HG02943 (cell line): ENCODE results near the gene SORCS2.

Experiments
- ATAC-seq: cut with Tn5 transposase; IDR thresholded peaks from one replicate; pipeline ENCODE4 v1.9.1; 2021; ENCODE audit warnings: mild to moderate bottlenecking, low read depth, moderate library complexity; ENCODE audit not compliant: unreplicated experiment

SORCS2 gene

DNA sequence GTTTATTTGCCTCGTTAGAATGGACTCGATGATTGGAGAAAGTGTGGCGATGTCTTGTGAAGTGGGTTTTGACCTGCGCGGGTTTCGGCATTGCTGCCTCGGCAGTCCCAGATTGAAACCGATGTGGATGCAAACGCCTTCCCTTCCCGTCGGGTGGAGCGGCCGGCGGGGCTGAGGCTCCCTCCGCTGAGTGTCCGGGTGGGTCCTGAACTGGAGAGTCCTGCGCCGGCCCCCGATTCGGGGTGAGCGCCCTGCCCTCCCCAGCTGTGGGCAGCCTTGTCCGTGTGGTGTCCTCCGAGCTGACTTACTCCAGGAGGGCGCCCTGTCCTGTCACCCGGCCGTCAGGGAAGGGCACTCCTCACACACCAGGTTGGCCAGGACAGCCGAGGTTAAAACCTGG lies 317.7 kb downstream of the SORCS2 start:
- no peak for ATAC-seq

DNA sequence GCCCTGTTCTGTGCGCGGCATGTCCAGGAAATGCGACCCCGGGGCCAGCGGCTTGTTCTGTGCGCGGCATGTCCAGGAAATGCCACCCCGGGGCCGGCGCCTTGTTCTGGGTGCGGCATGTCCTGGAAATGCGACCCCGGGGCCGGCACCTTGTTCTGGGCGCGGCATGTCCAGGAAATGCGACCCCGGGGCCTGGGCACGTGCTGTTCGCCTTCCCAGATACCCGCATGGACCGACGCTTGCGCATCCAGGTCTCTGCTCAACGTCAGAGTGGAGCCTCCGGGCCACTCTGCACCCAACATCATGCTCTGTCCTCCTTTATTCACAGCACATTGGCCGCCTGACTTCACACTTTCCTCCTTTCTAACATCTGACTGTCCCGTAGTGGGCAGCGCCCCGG lies 318.2 kb downstream of the SORCS2 start:
- no peak for ATAC-seq

DNA sequence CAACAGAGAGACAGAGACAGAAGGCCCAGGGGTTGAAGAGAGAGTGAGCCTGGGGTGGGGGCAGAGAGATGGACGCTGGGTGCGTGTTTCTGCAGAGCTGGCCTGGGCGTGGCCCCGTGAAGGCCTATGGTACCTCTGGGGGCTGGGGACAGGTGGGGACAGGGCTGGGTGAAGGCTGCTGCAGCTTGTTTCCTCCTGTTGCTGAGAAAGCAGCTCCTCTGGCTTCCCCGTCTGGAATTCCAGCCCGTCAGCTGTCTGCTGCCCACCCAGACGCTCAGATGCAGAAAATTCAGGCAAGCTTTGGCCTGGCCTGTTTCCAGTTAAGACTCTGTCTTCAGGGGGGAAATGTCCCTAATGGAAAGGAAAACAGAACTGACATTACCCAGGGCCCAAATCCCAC lies 319.2 kb downstream of the SORCS2 start:
- ATAC-seq, result no peak

DNA sequence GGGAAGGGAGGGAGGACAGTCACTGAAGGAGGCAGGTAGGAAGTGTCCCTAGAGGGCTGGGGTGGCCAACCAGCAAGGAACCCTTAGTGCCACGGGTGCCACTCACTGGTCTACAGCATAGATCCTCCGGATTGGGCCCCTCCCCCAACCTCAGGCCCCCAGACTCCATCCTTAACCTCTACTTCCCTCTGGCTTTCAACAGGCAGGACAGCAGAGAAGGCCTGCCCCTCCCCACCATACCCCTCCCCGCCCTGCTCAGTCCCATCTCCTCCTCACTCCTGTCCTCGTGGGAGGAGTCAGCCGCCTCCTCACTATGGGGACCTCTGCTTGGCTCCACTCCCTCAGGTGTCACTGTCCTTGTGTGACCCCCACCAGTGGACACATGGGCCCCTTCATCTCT lies 320.1 kb downstream of the SORCS2 start:
- no peak for ATAC-seq

DNA sequence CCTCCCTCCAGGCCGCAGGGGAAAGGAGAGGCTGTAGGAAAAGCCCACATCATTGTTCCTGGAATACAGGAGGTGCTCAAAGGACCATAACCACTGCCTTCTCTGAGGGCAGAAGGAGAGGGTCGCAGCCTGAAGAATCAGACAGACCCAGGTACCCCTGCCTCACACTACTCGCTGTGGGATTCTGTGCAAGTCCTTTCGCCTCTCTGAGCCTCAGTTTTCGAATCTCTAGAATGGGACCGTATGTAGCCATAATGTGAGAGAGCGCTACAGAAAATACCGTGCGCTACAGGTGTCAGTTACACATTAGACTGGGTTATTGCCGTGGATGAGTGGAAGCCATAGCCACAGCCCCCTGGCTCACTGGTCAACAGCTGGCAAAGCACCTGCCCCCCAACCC lies 320.6 kb downstream of the SORCS2 start:
- no peak for ATAC-seq

DNA sequence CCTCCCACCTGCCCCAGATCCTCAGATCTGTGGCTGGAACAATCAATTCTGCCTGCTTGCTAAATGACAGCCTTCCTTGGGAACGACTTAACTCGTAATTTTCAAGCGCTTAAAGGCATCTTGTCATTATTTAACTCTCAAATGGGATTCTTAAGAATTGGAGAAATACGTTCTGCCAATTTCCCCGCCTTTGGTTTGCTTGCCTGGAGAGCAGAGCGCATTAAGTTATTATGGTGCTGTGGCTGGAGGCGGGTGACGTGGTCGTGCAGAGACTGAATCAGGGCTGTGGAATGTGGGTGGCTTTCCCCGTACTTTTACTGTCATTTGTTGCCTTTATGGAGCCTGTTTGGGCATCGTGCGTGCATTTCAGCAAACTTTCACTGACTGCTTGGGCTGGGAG lies 321.3 kb downstream of the SORCS2 start:
- no peak for ATAC-seq

DNA sequence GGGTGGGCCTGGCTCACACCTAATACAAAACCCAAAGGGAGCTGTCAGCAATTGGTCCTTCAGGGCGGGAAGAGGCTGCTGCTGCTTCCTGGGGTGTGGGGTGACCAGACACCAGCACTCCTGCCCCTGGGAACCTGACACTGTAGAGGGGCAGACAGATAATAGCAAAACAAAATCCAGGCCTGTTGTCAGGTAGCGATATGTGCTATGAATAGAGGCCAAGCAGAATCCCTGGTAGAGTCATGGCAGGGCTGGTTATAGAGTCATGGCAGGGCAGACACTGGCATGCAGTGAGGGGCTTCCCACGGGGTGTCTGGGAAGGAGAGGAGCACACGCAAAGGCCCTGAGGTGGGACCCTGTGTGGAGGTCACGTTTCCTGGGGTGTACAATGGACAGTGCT lies 321.9 kb downstream of the SORCS2 start:
- no peak for ATAC-seq

DNA sequence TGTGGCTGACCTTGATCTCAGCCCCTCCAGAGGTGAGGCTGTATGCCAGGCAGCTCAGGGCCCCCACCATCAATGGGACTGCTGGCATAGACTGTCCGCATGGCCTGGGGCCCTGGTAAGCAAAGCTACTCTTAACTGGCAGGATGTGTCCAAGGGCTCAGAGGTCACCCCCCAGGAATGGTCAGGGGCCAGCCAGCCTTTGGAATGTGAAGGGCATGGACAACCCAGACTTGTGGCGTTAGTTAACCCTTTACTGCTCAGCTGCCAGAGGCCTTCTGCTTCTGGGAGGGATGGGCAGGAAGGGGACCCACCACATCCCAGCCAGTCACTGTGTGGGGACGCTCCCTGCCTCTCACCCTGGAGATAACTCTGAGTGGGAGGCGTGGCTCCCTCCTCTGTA lies 322.5 kb downstream of the SORCS2 start:
- ATAC-seq, result no peak

DNA sequence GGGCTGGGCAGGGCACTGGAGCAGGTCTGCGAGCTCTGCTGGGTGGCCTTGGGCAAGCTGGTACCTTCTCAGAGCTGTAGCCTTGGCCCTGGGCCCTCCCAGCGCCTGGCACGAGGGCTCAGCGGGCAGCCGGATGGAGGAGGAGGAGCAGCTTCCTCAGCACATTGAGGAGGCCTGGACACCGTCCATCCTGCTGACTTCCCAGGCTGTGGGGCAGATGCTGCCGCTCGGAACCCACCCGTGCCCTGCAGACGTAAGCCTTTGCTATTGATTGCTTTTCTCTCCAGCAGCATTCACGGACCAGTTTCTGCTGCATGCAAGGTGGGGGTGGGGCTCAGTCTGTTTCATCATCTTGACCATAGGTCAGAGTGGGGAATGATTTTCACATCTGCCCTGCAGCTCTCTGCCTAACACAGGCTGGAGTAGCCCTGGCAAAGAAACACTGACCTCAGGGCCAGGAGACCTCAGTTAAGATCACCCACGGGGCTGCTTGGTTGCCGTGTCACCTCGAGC lies 323.1 kb downstream of the SORCS2 start:
- no peak for ATAC-seq

DNA sequence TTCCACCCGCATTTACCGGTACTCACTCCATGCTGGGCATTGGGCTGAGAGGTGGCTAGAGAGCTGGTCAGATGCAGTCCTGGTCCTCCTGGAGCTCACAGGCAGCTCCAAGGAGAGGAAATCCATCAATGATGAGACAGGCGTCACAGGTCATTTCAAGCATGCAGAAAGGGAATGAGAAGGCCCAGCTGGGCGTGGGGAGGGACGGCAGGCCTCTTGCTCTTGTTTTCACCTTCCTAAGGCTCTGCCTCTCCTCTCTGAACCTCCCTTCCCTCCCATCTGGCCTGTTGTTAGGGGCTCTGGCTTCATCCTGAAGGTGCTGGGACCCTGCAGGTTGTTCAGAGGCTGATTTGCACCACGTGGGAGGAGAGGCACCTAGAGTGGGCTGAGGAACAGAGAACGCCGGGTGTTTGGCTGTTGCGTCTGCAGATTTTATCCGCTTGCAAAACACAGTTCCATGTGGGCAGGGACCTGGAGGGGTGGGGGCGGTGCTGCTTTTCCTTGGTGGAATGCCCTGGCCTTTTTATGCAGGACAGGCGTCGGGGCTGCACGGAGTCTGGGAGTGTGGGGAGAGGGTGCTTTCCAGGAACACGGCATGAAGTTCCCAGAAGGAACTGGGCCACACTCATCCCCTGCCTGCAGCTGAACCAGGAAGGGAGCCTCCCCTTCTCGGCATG lies 323.9 kb downstream of the SORCS2 start:
- no peak for ATAC-seq

DNA sequence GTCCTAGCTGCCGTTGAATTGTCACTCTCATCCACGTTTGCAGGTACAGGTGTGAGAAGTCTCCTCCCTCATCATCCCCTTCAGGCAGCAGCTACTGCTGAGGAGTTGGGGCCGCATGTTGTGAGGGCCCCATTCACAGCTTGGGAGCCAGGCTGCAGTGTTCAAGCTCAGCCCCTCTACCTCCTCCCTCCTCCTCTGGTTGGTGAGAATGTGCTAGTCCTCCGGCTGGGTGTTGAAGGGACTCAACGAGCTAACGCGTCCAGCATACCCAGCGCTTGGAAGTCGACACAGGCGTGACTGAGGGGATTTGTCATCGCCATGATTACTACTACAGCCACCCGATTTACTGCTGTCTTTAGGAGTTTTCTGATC lies 324.4 kb downstream of the SORCS2 start:
- no peak for ATAC-seq

DNA sequence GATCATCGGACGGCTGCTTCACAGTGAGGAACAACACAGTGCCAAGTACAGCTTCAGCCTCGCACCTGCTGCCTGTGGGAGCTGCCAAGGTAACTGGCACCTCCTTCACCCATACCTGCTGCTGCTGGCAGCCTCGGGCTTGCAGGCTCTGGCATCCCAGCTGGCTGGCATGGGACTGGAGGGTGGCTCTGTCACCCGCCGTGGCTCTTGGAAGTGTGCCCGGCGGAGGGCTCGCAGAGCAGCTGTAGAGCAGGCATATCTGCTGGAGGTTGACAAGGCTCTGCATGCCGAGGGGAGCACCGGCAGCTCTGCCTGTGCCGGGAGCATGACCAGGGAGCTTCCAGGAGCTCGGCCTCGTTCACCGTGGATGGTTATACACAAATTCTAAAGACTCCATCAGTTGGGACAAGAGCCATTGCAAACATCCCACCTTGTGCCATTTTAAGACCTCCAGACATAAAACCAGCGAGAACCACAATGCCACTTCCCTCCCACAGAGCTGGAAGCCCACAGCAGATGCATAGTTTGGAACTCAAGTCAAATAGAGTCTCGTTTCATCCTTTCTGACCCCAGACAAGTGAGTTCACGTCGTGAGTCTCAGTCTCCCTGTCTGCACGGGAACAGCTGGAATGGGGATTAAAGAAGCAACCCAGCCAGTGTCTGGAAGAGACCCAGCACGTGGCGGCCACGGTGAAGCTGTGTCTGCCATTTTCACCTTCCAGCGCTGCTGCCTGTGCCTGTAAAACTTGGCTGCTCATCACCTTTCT lies 326.7 kb downstream of the SORCS2 start:
- ATAC-seq, result no peak

DNA sequence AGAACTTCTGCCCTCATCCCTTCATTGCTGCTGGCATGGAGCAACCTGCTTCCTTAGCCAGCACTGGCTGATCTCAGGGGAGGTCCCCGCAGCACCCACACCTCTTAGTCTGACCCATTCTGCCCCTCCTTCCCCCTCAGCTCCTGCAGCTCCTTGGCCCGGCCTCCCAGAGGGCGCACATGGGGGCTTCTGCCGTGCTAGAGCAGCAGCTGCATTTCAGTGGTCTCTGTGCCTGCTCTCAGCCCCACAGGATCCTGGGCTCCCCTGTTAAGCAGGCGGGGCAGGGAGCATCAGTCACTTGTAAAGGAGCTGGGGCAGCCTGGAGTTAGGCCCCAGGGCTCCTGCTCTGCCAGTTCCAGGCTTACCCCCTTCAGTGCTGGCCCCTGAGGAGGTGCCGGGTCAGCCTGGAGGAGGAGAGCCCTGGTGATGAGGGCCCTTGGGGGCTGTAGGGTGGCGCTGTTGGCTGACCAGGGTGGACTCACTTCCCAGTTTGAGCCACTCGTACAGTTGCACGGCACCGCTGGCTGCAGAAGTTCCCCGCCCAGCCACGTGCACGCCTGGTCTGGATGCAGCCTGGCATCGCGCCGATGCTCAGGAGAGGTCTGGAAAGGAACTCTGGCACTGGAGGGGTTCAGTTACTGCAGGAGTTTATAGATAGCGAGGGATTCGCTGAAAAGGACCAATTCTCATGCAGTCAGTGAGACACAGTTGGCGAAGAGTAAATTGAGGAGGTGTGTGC lies 327.5 kb downstream of the SORCS2 start:
- no peak for ATAC-seq

DNA sequence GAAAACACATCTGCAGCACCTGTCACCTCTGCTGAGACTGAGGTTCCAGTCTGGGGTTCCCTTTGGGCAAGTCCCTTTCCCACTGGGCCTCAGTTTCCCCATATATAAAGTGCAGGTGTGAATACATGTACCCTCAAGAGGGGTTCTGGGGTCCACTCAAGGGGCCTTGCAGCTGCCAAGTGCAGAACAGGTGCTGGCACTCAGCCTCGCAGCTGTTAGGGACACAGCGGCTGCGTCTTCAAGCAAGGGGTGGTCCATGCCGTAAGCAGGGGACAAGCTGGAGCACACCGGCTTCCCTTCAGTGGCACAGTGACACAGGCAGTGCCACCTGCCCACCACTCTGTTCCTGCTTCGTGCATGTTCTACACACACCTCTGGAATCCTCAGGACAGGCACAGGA lies 329.3 kb downstream of the SORCS2 start:
- no peak for ATAC-seq

DNA sequence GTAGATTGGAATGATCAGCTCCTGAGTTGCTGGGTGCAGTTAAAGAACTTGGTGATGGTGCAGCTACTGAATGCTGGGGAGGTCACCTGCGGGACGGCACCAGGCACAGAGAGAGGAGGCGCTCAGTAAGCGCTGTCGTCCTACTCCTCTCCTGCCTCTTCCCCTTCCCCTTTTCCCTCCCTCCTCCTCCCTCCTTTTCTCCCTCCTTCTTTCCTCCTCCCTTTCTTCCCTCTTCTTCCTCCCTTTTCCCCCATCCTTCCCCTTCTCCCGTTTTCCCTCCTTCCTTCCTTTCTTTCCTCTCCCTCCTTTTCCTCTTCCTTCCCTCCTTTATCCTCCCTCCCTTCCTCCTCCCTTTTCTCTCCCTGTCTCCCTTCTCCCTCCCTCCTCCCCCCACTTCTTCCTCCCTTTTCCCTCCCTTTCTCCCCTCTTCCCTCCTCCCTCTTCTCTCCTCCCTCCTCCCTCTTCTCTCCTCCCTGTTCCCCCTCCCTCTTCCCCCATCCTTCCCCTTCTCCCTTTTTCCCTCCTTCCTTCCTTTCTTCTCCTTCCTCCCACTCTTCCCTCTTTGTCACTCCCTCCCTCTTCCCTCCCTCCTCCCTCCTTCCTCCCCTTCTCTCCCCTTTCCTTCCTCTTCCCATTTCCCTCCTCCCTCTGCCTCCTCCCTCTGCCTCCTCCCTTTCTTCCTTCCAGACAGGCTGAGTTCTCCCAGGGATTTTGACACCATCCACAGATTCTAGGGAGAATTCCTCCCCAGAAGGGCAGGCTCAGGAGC lies 330.3 kb downstream of the SORCS2 start:
- ATAC-seq, result no peak

DNA sequence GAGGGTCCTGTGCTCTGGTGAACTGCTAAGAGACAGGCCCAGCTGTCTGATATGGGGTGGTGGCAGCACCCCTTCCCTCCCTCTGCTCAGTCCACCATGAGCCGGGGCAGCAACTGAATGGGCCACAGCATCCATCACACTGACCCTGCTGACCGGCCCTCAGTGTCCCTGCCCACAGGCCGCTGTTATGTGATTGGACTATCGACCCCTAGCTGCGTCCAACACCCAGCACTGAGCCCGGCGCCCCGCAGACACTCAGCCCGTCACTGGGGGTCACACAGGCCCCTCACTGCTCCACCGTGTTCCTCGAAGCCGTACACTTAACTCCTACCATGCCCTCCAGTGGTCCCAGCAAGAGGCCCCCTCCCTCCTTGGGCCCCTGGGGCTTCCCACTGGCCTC lies 331.2 kb downstream of the SORCS2 start:
- no peak for ATAC-seq

DNA sequence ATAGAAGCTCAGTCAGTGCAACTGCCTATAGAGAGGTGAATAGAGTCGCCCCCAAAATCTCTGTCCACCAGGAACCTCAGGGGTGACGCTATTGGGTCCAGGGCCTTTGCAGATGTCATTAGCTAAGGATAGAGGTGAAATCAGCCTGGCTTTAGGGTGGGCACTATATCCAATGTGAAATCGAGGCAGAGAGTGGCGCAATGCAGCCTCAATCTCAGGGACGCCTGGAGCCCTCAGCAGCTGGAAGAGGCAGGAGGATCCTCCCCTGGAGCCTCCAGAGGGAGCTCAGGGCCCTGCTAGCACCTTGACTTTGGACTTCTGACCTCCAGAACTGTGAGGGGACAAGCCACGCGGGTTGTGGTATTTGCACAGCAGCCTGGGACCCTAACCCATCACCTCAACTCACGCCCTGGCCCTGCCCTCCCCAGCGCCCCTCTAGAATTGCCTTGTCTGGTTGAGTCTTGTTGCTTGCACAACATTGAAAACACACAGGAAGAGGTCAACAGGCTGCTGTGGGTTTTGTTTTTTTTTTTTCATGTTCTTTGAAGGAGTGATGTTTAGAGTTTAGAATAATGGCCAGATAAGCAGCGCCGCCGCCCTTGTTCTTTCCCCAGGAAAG lies 331.8 kb downstream of the SORCS2 start:
- ATAC-seq, result no peak

DNA sequence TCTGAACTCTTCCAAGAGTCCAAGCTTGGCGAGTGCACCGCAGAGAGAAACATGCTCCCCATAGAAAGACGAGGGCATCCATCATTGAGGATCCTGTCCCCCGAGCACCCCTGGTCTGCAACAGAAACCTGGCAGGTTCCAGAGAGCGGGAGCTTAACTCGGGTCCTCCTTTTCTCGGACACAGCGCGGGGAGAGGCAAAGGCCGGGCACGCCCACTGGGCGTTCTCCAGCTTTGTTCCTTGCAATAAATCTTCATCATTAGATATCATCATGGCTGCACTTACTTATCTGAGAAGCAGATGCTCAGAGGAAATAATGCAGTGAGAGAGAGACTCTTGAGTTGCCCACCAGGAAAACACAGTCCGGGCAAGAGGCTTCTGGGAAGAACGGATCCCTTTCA lies 332.5 kb downstream of the SORCS2 start:
- no peak for ATAC-seq

DNA sequence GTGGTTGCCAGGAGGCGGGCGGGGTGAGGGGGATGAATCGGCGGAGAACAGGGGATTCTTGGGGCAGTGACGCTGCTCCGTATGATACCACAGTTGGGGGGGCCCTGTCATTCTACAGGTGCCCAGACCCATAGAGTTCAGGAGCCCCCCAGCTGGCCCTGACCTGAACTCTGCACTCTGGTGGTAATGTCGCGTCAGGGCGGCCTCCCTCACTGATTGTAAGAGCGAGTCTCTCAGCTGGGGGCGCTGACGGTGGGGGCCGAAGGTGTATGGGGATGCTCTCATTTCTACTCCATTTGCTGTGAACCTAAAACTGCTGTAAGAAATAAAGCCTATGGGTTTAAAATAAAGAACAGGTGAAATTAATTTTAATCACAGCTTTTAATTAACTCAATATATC lies 334.2 kb downstream of the SORCS2 start:
- ATAC-seq, result no peak

DNA sequence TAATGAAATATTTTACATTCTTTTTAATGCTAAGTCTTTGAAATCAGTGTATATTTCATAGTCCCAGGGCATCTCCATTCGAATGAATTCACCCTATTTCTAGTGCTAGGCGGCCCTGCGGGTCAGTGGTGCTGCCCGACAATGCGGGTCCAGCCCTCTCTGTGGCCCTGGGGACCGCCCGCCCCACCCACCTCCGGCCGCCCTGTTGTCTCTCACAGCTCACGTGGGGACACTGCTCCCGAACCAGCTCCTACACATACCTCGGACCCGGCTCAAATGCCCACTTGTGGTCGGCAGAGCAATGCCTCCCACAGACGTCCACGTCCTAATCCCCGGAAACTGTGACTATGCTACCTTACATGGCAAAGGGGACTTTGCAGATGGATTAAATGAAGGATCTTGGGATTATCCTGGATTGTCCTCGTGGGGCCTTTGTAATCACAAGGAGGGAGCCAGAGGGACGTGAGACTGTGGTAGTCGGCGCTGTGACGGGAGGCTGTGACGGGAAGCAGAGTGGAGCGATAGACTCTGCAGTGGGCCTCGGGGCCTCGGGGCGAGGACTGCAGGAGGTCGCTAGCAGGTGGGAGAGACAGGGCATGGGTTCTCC lies 334.7 kb downstream of the SORCS2 start:
- ATAC-seq, result no peak
